ENCODE data around the gene CCHCR1. TPM values are rescaled to one million over a fixed set of nuclear protein-coding genes. Genes with fewer than 3 reads are reported as not detected.
A peak's percentile ranks its signal among the peaks of the same experiment; 100 is the strongest.
"Not testable (repeated sequence)": the region's sequence is repeated elsewhere in the genome, so short reads cannot be mapped to it uniquely, and the experiment has no call there.

The CCHCR1 gene
- total RNA-seq, 2 experiments from 2014 or later: 17.5 to 18.2 TPM

DNA sequence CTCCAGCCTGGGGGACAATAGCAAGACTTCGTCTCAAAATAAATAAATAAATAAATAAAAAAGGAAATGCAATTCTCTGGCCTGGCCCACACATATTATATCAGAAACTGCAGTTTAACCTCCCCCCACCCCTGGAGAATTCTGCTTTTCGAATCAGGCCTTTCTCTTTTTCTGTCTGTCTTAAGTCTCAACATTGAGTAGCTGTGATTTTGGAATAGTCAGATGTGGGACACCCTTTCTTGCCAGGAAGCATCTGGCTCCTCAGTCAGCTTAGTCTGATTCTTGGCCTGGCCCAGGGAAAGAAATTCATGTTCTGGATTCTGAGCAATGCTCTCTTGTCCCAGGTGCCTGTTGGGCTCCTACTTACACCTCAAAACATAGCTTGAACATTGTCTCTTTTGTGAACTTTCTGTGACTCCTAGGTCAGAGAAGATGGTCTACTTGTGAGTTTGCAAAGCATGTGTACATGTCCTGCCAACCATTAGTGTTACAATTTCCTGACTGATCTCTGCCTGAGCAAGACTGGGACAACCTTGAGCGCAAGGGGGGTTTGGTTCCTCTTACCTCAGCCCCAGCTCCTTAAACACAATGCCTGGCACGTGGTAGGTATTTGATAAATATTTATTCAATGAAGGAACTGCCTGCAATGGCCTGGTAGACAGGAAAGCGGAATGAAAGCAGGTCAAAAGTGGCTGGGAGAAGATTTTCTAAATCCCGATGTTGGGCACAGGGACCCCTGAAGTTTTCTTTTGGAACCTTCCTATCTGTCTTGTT is 36.6 kb upstream of the CCHCR1 start:
- Mint-ChIP-seq H3K4me1 (ENCODE audit: low read depth) (peaks cover 38% of the 10 kb centered on the region), H3K27ac (peak overlapping the region; percentile 40), H3K4me3 (no peak overlapping the region), H3K27me3 (no peaks in the 10 kb centered on the region), H3K9me3 (no peaks in the 10 kb centered on the region), H3K36me3 (ENCODE audit: low read depth) (peaks cover 34% of the 10 kb centered on the region)
- Histone ChIP-seq H3K36me3 (ENCODE audit: insufficient read depth, low read length) (peaks cover 6% of the 10 kb centered on the region), H3K9me3 (ENCODE audit: control insufficient read depth in 1 of 2, insufficient read depth in 1 of 2, low read length in 2 of 2) (no peaks in the 10 kb centered on the region), H3K4me3 (ENCODE audit: low read length) (no peak overlapping the region), H3K4me1 (ENCODE audit: insufficient read depth, low read length) (peaks cover 27% of the 10 kb centered on the region), H3K27me3 (ENCODE audit: control insufficient read depth in 1 of 2, insufficient read depth in 2 of 2, low read length in 2 of 2) (no peaks in the 10 kb centered on the region), H3K27ac (ENCODE audit: low read depth in 1 of 2, low read length in 2 of 2) (no peak overlapping the region)
- ATAC-seq (ENCODE audit: poor library complexity) (no peak), DNase-seq (peak in 1 of 14 experiments; percentile 16)
- intact Hi-C loops (cut with DNase I, micrococcal nuclease): no loop called here
- POLR2A ChIA-PET: interaction anchor here (1.0 kb wide), 1 partner anchor 160 kb away, joined by 3 read pairs; no protein-coding TSS in a partner anchor
- CTCF ChIA-PET: interaction anchor here (7.3 kb wide), 1 partner anchor 173 kb away, joined by 97 read pairs; no protein-coding TSS in a partner anchor
- TF ChIP-seq, protein P1, sequence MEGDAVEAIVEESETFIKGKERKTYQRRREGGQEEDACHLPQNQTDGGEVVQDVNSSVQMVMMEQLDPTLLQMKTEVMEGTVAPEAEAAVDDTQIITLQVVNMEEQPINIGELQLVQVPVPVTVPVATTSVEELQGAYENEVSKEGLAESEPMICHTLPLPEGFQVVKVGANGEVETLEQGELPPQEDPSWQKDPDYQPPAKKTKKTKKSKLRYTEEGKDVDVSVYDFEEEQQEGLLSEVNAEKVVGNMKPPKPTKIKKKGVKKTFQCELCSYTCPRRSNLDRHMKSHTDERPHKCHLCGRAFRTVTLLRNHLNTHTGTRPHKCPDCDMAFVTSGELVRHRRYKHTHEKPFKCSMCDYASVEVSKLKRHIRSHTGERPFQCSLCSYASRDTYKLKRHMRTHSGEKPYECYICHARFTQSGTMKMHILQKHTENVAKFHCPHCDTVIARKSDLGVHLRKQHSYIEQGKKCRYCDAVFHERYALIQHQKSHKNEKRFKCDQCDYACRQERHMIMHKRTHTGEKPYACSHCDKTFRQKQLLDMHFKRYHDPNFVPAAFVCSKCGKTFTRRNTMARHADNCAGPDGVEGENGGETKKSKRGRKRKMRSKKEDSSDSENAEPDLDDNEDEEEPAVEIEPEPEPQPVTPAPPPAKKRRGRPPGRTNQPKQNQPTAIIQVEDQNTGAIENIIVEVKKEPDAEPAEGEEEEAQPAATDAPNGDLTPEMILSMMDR (IDR thresholded peaks at IDR 0.05): no peak

- TF ChIP-seq, protein P1 (IDR thresholded peaks at IDR 0.05): no peak
- Mint-ChIP-seq H3K4me3 (peak overlapping the region; percentile 36), H3K4me1 (ENCODE audit: low read depth) (peaks cover 31% of the 10 kb centered on the region), H3K27me3 (no peaks in the 10 kb centered on the region), H3K9me3 (no peaks in the 10 kb centered on the region), H3K36me3 (ENCODE audit: low read depth) (peaks cover 24% of the 10 kb centered on the region), H3K27ac (no peak overlapping the region)
- ChIA-PET CTCF (interaction anchor here (0.7 to 1.9 kb wide), 4 partner anchors 50 to 174 kb away, joined by 3 to 13 read pairs (median 8); no protein-coding TSS in a partner anchor), POLR2A (interaction anchor here (0.9 to 1.5 kb wide), 2 partner anchors 54 to 56 kb away, joined by 3 to 6 read pairs; partner anchors contain the start of gene PSORS1C2)
- H3K9me3 ChIP-seq (ENCODE audit: control insufficient read depth in 1 of 2, insufficient read depth in 1 of 2, low read length in 2 of 2): no peaks in the 10 kb centered on the region
- intact Hi-C loops (cut with DNase I, micrococcal nuclease): no loop called here
- H3K36me3 ChIP-seq (ENCODE audit: insufficient read depth, low read length): peaks cover 6% of the 10 kb centered on the region
- H3K4me3 ChIP-seq (ENCODE audit: low read length): no peak overlapping the region
- H3K27me3 ChIP-seq (ENCODE audit: control insufficient read depth in 1 of 2, insufficient read depth in 2 of 2, low read length in 2 of 2): no peaks in the 10 kb centered on the region
- H3K4me1 ChIP-seq (ENCODE audit: insufficient read depth, low read length): peaks cover 20% of the 10 kb centered on the region
- no peak for ATAC-seq (ENCODE audit: poor library complexity)
- peak in 1 of 14 experiments; percentile 38 for DNase-seq
- no peak overlapping the region for H3K27ac ChIP-seq (ENCODE audit: low read depth in 1 of 2, low read length in 2 of 2)
Measured at GRCh38 chr6:31193206-31193605, 35.6 kb upstream of the CCHCR1 start.

DNA sequence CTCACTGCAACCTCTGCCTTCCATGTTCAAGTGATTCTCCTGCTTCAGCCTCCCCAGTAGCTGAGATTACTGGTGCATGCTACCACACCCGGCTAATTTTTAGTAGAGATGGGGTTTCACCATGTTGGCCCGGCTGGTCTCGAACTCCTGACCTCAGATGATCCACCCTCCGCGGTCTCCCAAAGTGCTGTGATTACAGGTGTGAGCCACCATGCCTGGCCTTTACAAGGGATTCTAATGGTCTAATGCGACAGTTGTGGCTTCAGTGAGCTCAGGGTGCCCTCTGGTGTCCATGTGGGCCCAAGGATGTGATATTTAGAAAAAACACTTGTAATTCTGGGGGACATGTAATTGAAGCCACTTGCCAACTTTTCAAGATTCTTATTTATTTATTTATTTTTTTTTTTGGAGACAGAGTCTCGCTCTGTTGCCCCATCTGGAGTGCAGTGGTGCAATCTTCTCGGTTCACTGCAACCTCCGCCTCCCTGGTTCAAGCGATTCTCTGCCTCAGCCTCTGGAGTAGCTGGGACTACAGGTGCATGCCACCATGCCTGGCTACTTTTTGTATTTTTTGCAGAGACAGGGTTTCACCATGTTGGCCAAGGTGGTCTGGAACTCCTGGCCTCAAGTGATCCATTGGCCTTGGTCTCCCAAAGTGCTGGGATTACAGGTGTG is 35.0 kb upstream of the CCHCR1 start:
- not testable (repeated sequence) for H3K36me3 ChIP-seq (ENCODE audit: insufficient read depth, low read length); H3K27ac ChIP-seq (ENCODE audit: low read depth in 1 of 2, low read length in 2 of 2); H3K4me3 ChIP-seq (ENCODE audit: low read length); H3K9me3 Mint-ChIP-seq; ATAC-seq (ENCODE audit: poor library complexity); H3K27me3 Mint-ChIP-seq; H3K27ac Mint-ChIP-seq; H3K27me3 ChIP-seq (ENCODE audit: control insufficient read depth in 1 of 2, insufficient read depth in 2 of 2, low read length in 2 of 2); H3K9me3 ChIP-seq (ENCODE audit: control insufficient read depth in 1 of 2, insufficient read depth in 1 of 2, low read length in 2 of 2); H3K4me3 Mint-ChIP-seq
- CTCF ChIA-PET: interaction anchor here (0.6 to 1.9 kb wide), 10 partner anchors 49 to 174 kb away, joined by 3 to 13 read pairs (median 4); partner anchors contain the start of gene PSORS1C2
- H3K4me1 Mint-ChIP-seq (ENCODE audit: low read depth): peaks cover 25% of the 10 kb centered on the region
- intact Hi-C loops (cut with DNase I, micrococcal nuclease): loop anchor here (1.0 kb wide), 1 partner anchor 55 kb away; no protein-coding TSS in a partner anchor
- peaks cover 20% of the 10 kb centered on the region for H3K4me1 ChIP-seq (ENCODE audit: insufficient read depth, low read length)
- POLR2A ChIA-PET: interaction anchor here (0.7 to 1.5 kb wide), 5 partner anchors 34 to 165 kb away, joined by 3 to 6 read pairs (median 3); partner anchors contain the start of genes PSORS1C2 and TCF19
- peaks cover 18% of the 10 kb centered on the region for H3K36me3 Mint-ChIP-seq (ENCODE audit: low read depth)
- peak in 12 of 14 experiments; percentile 21 to 73 (median 48) for DNase-seq
- TF ChIP-seq, protein P1 (IDR thresholded peaks at IDR 0.05): peak; percentile 44
